HG03139 (cell line): Measurements from ENCODE around the gene EMCN.
"Not testable (repeated sequence)": the region's sequence is repeated elsewhere in the genome, so short reads cannot be mapped to it uniquely, and the experiment has no call there.

Source experiments
- ATAC-seq: cut with Tn5 transposase; IDR thresholded peaks from one replicate; pipeline ENCODE4 v1.9.1; 2021; ENCODE audit not compliant: unreplicated experiment

EMCN gene

GRCh38 chr4:100386270-100386669 lies 131.6 kb downstream of the EMCN start:
- no peak for ATAC-seq

GRCh38 chr4:100380401-100380800 lies 137.4 kb downstream of the EMCN start:
- not testable (repeated sequence) for ATAC-seq

GRCh38 chr4:100379583-100380105 lies 138.2 kb downstream of the EMCN start:
- no peak for ATAC-seq

GRCh38 chr4:100372432-100372831 lies 145.4 kb downstream of the EMCN start:
- ATAC-seq = no peak

GRCh38 chr4:100369871-100370270 lies 148.0 kb downstream of the EMCN start:
- no peak for ATAC-seq

GRCh38 chr4:100367451-100367850 lies 150.4 kb downstream of the EMCN start:
- no peak for ATAC-seq

- ATAC-seq = no peak
These were observed 151.6 kb downstream of the EMCN start for GRCh38 chr4:100366213-100366612.

GRCh38 chr4:100362366-100362765 lies 155.5 kb downstream of the EMCN start:
- ATAC-seq = no peak

GRCh38 chr4:100361336-100361735 lies 156.5 kb downstream of the EMCN start:
- no peak for ATAC-seq

- no peak for ATAC-seq
These were observed 157.6 kb downstream of the EMCN start for GRCh38 chr4:100360211-100360610.

GRCh38 chr4:100359441-100359840 lies 158.4 kb downstream of the EMCN start:
- ATAC-seq = no peak

- ATAC-seq = no peak
These were observed 160.3 kb downstream of the EMCN start for GRCh38 chr4:100357542-100357941.

GRCh38 chr4:100356172-100356571 lies 161.7 kb downstream of the EMCN start:
- ATAC-seq = no peak

GRCh38 chr4:100352352-100352751 lies 165.5 kb downstream of the EMCN start:
- not testable (repeated sequence) for ATAC-seq

GRCh38 chr4:100348473-100348872 lies 169.3 kb downstream of the EMCN start:
- no peak for ATAC-seq

GRCh38 chr4:100347241-100347640 lies 170.6 kb downstream of the EMCN start:
- no peak for ATAC-seq

- ATAC-seq = no peak
These were observed 172.2 kb downstream of the EMCN start for GRCh38 chr4:100345585-100345984.
